HepG2 (cell line): ENCODE data around the gene NAGK. TPM values are rescaled to one million over a fixed set of nuclear protein-coding genes. Genes with fewer than 3 reads are reported as not detected.

Experiments used
- ATAC-seq: fragments of 200-7000 bp; cut with Tn5 transposase; 3 replicates; pipeline ENCODE4 v1.9.1; 2020; ENCODE audit warnings: mild to moderate bottlenecking, moderate library complexity
- BruUV-seq: library from RNA; stranded (reverse); fragments of 400-500 nt; replicated peaks from 2 replicates; lab custom pipeline; 2021; lab: Mats Ljungman, UMichigan
- CTCF ChIA-PET: fragments of 300-600 bp; formaldehyde crosslinking; extraction: SDS; loops from one replicate; lab custom pipeline; 2021; ENCODE audit warnings: low total read pairs, inconsistent platforms, low intra/inter-chr PET ratio; lab: Yijun Ruan, JAX
- POLR2A ChIA-PET: fragments of 350-600 bp; sonication (Branson Sonifier 250); formaldehyde crosslinking; loops from one replicate; lab custom pipeline; 2020; ENCODE audit warnings: antibody characterized with exemption, inconsistent platforms; lab: Yijun Ruan, JAX
- DNase-seq: peaks from one replicate; pipeline ENCODE4 v3.0.0-alpha.2; 2015; ENCODE audit warnings: low spot score
- FAIRE-seq: peaks from 3 replicates; lab custom pipeline; 2011; peaks lifted over from hg19 to GRCh38; lab: Jason Lieb, UNC
- H2AFZ ChIP-seq: one replicate; pipeline ENCODE4 v1.6.1; 2011; ENCODE audit warnings: low read length, inconsistent platforms
- H3K27ac ChIP-seq: fragments of 300-600 bp; 3 replicates; pipeline ENCODE4 v1.8.0; 2011; ENCODE audit warnings: mixed run types, mild to moderate bottlenecking, mixed read lengths, low read length, inconsistent platforms; ENCODE audit not compliant: insufficient read depth; ENCODE audit errors: extremely low read length
- H3K27me3 ChIP-seq, 2 experiments: fragments of 200-600 bp in 1 of 2; 2 replicates in 1 of 2; 3 replicates in 1 of 2; pipeline versions ENCODE4 v1.6.0 to v1.8.0; 2011; ENCODE audit warnings: low read length in 2 of 2, mild to moderate bottlenecking in 2 of 2, moderate library complexity in 2 of 2, inconsistent platforms in 1 of 2; ENCODE audit not compliant: insufficient read depth in 2 of 2, control insufficient read depth in 1 of 2
- H3K36me3 ChIP-seq, 2 experiments: fragments of 200-600 bp in 1 of 2; replicated peaks in 1 of 2; 2 replicates in 1 of 2; 3 replicates in 1 of 2; pipeline versions ENCODE4 v1.5.1 to v1.8.0; 2011; ENCODE audit warnings: low read length in 2 of 2, inconsistent platforms in 1 of 2; ENCODE audit not compliant: insufficient read depth in 2 of 2, control insufficient read depth in 1 of 2
- H3K4me1 ChIP-seq: 2 replicates; pipeline ENCODE4 v1.5.1; 2012; ENCODE audit warnings: low read length, inconsistent platforms; ENCODE audit not compliant: insufficient read depth
- H3K4me2 ChIP-seq: 2 replicates; pipeline ENCODE4 v1.6.0; 2011; ENCODE audit warnings: low read depth, low read length, inconsistent platforms
- H3K4me3 ChIP-seq, 3 experiments: fragments of 200-600 bp in 1 of 3; sonication (generic), shearing (Covaris generic) in 1 of 3; replicated peaks in 1 of 3; 2 replicates each; pipeline ENCODE4 v1.5.1; 2011 to 2016; ENCODE audit warnings: low read length in 3 of 3, inconsistent platforms in 2 of 3, low read depth in 2 of 3, mild to moderate bottlenecking in 2 of 3, control low read depth in 1 of 3, mixed read lengths in 1 of 3; ENCODE audit not compliant: insufficient read depth in 1 of 3
- H3K79me2 ChIP-seq: one replicate; pipeline ENCODE4 v1.6.1; 2011; ENCODE audit warnings: low read length, inconsistent platforms; ENCODE audit not compliant: insufficient read depth
- H3K9ac ChIP-seq: 2 replicates; pipeline ENCODE4 v1.6.0; 2011; ENCODE audit warnings: mild to moderate bottlenecking, low read depth, low read length, inconsistent platforms; ENCODE audit not compliant: insufficient read depth
- H3K9me3 ChIP-seq: 2 replicates; pipeline ENCODE4 v1.5.1; 2012; ENCODE audit warnings: mild to moderate bottlenecking, low read length
- H4K20me1 ChIP-seq: 2 replicates; pipeline ENCODE4 v1.6.0; 2011; ENCODE audit warnings: inconsistent platforms, mild to moderate bottlenecking, low read length, moderate library complexity; ENCODE audit not compliant: insufficient read depth
- JARID2 ChIP-seq: sonication (generic); formaldehyde crosslinking; IDR thresholded peaks from 2 replicates; pipeline ENCODE4 v1.8.1; 2023; ENCODE audit warnings: missing genetic modification reagents, inconsistent platforms; ENCODE audit not compliant: insufficient replicate concordance
- ZNF503 ChIP-seq: sonication (generic); formaldehyde crosslinking; IDR thresholded peaks from 2 replicates; pipeline ENCODE4 v1.4.0; 2020; ENCODE audit warnings: missing genetic modification reagents
- WGBS: methylation state at CpG from one replicate; pipeline ENCODE4 v1.1.6; 2017; ENCODE audit warnings: low lambda C conversion rate; 5-methylcytosine and 5-hydroxymethylcytosine counted together
- in situ Hi-C: cut with HindIII; loops from 2 replicates; pipeline ENCODE4 v1.10.0; 2017; ENCODE audit warnings: low pct_unique_long_range_greater_than_20kb; ENCODE audit not compliant: extremely low pct_ligation_motif_present
- intact Hi-C: fragments of 100-400 bp; cut with micrococcal nuclease; formaldehyde crosslinking; loops from one replicate; pipeline ENCODE4 v1.10.0; 2022; ENCODE audit not compliant: unreplicated experiment
- polyA plus RNA-seq, 8 experiments: library from polyadenylated mRNA; depleted of rRNA in 3 of 8; stranded (reverse) in 7 of 8; unstranded in 1 of 8; fragments of >200 nt; fragmentation: Illumina TruSeq in 4 of 8; extraction: Trizol in 4 of 8; gene quantifications; 2 replicates each; pipeline versions ENCODE4 v1.2.1 to v1.2.3, GENCODE V29; 2011 to 2016; ENCODE audit warnings: low read depth in 4 of 8, missing spikeins in 1 of 8, mixed read lengths in 1 of 8; ENCODE audit not compliant: insufficient read depth in 1 of 8
- total RNA-seq, 5 experiments: library from RNA; depleted of rRNA; stranded (reverse); fragments of >200 nt; fragmentation: Illumina TruSeq; extraction: Trizol; gene quantifications; 2 replicates each; pipeline ENCODE4 v1.2.3, GENCODE V29; 2016; ENCODE audit warnings: low read depth in 1 of 5

The NAGK gene
- total and polyA plus RNA-seq, 2 of the 13 experiments (the other 11 are each of a cell fraction or from before 2014, with no cell fraction given) = 24.4 to 35.2 TPM

- TF ChIP-seq ZNF503 = no peak
Observed at GRCh38 chr2:71070294-71071093, 2.0 kb downstream of the NAGK start (continued).

DNA sequence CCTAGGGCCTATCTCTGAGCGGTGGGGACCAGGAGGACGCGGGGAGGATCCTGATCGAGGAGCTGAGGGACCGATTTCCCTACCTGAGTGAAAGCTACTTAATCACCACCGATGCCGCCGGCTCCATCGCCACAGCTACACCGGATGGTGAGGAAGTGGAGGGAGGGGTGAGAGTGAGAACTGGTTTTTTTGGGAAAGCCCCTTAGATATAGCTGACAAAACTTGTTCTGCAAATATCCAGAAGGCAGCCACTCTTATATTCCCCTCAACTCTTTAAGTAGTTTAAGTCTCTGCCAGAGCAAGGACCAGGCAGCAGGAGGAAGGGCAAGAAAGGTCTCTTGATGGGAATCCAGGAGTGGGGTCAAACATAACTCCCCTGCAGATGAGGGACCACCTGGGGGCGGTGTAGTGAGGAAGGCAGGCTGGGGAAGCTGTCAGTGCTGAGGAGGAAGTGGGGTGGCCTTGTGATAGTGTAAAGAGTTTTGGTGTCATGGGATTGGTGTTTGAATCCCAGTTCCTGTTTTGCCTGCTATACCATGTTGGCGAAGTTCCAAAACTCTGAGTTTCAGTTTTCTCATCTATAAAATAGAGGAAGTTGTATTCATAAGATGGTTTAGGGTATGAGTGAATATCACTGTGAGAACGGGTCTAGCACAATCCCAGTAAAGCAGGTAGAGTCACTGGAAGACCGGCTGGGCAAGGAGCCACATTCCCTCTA is 3.4 kb downstream of the NAGK start:
- FAIRE-seq (no peak), ATAC-seq (no peak), DNase-seq (no peak)
- no peaks in the 10 kb centered on the region for H4K20me1 ChIP-seq
- 95% methylated on average over 14 of the region's 14 CpGs for WGBS
- in situ Hi-C loops = no loop called here
- H3K4me2 ChIP-seq = no peak overlapping the region
- H3K4me3 ChIP-seq = no peak overlapping the region
- H3K36me3 ChIP-seq = peaks cover 5 to 40% of the 10 kb centered on the region in 2 experiments
- no peak overlapping the region for H2AFZ ChIP-seq
- H3K9me3 ChIP-seq = no peaks in the 10 kb centered on the region
- no peak for TF ChIP-seq JARID2 (CRISPR knock-in tag)
- no TSS peak for BruUV-seq
- H3K4me1 ChIP-seq = peaks cover 34% of the 10 kb centered on the region
- CTCF ChIA-PET = no interaction called here
- POLR2A ChIA-PET = no interaction called here
- no peak overlapping the region for H3K27ac ChIP-seq
- intact Hi-C loops = no loop called here
- no peaks in the 10 kb centered on the region for H3K27me3 ChIP-seq
- no peak overlapping the region for H3K9ac ChIP-seq
- peaks cover 14% of the 10 kb centered on the region for H3K79me2 ChIP-seq
